DMS53 treated with DMSO at 0.1 percent for 48 hours (cell line): ENCODE results near the gene STARD8.
"Not testable (repeated sequence)": the region's sequence is repeated elsewhere in the genome, so short reads cannot be mapped to it uniquely, and the experiment has no call there.

Experiments used
- DNase-seq: peaks from one replicate; lab custom pipeline; 2025; ENCODE audit not compliant: unreplicated experiment; lab: John Stamatoyannopoulos, UW

Gene STARD8, protein sequence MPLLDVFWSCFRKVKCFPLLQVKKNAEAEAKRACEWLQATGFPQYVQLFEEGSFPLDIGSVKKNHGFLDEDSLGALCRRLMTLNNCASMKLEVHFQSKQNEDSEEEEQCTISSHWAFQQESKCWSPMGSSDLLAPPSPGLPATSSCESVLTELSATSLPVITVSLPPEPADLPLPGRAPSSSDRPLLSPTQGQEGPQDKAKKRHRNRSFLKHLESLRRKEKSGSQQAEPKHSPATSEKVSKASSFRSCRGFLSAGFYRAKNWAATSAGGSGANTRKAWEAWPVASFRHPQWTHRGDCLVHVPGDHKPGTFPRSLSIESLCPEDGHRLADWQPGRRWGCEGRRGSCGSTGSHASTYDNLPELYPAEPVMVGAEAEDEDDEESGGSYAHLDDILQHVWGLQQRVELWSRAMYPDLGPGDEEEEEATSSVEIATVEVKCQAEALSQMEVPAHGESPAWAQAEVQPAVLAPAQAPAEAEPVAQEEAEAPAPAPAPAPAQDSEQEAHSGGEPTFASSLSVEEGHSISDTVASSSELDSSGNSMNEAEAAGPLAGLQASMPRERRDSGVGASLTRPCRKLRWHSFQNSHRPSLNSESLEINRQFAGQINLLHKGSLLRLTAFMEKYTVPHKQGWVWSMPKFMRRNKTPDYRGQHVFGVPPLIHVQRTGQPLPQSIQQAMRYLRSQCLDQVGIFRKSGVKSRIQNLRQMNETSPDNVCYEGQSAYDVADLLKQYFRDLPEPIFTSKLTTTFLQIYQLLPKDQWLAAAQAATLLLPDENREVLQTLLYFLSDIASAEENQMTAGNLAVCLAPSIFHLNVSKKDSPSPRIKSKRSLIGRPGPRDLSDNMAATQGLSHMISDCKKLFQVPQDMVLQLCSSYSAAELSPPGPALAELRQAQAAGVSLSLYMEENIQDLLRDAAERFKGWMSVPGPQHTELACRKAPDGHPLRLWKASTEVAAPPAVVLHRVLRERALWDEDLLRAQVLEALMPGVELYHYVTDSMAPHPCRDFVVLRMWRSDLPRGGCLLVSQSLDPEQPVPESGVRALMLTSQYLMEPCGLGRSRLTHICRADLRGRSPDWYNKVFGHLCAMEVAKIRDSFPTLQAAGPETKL

DNA sequence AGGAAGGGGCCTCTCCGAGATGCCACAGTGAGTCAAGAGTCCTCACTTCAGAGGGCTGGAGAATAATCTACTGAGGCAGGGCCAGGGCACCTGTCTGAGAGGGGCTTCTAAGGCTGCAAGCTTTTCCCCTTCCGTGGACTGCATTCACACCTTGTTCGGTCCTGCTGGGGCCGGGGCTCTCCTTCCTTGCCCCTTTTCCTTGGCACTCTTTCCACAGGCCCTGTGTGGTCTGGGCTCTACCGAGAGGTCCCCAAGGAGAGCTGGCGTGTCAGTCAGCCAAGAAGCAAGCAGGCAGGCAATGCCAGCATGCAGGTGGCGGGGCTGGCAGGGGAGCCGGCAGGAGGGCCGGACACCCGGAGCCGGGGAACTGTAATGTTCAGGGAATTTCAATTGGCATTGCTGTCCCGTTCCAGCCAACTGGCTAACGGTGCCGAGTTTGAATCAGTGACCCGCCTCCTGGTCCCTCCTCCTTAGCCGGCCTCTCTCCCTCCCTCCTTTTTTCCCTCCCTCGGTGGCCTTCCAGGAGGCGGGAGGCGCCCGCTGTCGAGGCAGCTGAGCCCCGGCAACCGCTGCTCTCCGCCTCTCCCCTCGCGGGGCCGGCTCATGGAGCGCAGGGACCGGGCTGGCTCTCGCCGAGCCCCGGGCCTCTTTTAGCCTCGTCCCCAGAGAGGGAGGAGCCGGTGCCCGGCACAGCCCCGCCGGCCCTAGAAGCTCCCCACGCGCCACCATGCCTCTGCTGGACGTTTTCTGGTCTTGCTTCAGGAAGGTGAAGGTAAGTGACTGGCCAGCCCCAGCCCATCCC lies at the start of gene STARD8:
Gene STARD8, plus strand, starts transcription at position 511 of the 802 bp plus-strand sequence. Its CDS starts 217 bp downstream, at position 728.
- DNase-seq, result peak; percentile 48

DNA sequence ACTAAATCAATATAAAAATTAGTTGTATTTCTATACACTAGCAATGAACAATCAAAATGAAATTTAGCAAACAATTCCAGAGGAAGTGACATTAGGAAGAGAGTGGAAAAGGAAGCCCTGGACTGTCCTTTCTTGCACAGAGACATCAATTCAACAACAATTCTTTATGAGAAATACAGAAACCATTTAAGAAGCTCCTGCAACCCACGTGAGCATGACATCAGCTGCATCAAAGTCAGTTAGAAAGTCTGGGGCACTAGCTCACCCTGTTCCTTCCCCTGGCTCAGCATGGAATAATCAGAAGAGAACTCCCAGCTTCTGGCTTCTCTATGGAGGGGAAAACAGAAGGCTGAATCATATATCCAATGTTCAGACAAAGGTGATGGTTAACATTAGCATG lies 48.6 kb upstream of the STARD8 start:
- DNase-seq, result no peak

DNA sequence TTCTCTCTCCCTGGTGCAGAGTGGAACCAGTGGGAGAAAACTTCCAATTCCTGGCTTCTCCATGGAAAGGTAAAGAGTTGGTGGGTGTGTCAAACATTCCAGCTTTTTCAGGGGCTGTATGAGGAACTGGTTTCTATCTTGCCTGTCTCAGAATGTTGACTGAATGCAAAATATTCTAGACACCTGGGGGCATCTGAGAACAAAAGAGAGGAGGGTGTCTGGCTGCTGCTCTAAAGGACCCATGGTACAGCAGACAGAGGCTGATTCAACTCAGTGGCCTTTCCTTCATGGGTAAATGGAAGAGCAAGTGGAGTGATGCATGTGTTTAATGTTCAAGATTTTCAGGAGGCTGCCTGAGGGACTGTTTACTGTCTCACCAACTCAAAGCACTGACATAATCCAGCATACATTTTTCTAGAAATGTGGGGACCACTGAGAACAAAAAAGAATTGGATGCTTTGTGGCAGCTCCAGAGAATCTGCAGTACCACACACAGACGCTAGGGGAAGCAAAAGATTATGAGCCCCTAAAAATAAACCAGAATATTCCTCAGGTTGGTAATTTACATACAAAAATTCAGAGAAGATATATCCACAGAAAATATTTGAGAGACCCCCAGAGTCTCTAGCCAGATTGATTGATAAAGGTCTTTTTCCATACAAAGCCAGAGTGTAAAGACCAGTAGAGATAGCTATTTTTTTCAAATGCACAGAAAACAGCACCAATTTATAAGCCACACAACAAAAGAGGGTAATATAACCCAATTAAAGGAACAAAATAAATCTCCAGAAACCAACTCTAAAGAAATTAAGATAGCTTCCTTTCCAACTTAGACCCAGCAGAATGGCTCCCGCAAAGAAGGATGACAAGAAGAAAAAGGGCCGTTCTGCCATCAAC lies 48.0 kb upstream of the STARD8 start:
- DNase-seq, result no peak

DNA sequence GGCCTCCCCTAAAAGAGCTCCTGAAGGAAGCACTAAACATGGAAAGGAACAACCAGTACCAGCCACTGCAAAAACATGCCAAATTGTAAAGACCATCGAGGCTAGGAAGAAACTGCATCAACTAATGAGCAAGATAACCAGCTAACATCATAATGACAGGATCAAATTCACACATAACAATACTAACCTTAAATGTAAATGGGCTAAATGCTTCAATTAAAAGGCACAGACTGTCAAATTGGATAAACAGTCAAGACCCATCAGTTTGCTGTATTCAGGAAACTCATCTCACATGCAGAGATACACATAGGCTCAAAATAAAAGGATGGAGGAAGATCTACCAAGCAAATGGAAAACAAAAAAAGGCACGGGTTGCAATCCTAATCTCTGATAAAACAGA lies 43.2 kb upstream of the STARD8 start:
- DNase-seq, result not testable (repeated sequence)

DNA sequence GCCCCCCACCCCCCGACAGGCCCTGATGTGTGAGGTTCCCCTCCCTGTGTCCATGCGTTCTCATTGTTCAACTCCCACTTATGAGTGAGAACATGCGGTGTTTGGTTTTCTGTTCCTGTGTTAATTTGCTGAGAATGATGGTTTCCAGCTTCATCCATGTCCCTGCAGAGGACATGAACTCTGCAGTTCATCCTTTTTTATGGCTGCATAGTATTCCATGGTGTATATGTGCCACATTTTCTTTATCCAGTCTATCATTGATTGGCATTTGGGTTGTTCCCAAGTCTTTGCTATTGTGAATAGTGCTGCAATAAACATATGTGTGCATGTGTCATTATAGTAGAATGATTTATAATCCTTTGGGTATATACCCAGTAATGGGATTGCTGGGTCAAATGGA lies 32.7 kb upstream of the STARD8 start:
- not testable (repeated sequence) for DNase-seq

DNA sequence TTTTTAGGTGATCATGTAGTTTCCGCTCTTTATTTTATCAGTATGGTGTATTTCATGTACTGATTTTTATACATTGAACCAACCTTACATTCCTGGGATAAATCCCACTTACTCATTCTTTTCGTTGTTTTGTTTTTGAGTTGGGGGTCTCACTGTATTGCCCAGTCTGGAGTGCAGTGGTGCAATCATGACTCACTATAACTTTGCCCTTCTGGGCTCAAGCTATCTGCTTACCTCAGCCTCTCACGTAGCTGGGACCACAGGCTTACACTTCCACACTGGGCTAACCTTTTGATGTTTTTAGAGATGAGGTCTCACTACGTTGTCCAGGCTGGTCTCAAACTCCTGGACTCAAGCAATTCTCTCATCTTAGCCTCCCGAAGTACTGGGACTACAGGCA lies 19.5 kb upstream of the STARD8 start:
- no peak for DNase-seq

DNA sequence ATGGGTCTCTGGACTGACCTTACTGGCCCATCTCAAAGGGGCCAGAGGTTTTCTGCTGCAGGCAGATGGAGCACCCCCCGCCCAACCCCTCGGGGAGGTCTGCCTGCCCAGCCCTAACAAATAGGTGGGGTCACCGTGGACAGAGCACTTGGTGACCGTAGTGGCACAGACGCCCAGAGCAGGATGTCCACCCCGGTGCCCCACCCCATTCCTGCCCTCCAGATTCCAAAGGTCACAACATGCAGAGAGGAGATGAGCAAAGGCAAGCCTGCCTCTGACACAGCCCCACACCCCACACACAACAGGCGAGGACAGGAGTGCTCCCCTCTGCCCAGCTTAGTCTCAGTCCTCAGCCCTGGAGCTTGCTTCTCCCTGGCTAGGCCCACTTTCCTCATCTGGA lies 17.5 kb upstream of the STARD8 start:
- DNase-seq, result not testable (repeated sequence)

DNA sequence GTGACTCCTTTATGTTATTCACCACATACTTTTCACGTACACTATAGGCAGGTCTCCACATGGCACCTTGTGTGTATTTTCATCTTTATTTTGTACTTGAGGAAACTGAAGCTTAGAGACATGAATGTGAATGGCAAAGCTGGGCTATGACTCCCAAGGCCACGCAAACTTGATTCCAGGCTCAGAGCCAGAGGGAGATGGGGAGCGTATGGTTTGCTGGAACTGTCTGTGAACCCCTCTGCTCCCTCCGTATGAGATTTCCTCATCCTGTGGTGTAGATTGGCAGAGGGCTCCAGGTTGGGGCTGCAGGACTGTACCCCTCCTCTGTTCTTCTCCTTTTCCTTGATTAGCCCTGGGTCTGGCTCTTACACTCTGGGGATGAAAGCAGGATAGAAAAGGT lies 16.1 kb upstream of the STARD8 start:
- no peak for DNase-seq

DNA sequence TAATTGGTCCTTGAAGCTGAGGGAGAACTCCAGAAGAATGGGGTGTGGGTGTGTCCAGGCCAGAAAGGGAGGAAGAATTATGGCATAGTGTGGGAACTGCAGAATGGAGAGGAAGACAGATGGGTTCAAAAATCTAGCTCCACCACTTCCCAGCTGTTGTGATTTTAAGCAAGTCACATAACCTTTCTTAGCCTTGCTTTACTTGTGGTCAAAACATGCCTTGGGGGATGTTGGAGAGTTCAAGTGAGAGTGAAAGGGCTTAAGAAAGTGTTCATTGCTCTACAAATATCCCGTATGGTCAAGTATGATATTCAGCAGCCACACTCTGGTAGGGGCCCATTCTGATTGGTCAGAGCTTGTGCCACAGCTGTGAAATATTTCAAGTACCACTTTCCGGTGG lies 15.0 kb upstream of the STARD8 start:
- no peak for DNase-seq

DNA sequence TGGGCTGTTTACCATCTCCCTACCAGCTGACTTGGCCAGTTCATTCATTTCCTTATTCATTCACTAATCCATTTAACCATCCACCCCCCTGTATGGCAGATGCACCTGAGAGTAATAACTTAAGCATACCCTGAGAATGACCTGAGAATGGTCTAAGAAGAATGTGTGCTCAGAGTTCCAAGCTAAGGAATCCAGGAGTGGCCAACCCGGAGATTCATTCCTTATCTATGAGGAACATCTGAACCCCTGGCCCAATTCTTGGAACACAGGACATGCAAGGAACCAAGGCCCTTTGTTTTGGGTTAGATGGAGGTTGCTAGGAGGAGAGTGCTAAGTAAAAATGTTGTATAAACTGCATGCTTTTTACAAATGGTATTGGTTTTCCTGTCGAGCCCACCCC lies 13.5 kb upstream of the STARD8 start:
- no peak for DNase-seq

DNA sequence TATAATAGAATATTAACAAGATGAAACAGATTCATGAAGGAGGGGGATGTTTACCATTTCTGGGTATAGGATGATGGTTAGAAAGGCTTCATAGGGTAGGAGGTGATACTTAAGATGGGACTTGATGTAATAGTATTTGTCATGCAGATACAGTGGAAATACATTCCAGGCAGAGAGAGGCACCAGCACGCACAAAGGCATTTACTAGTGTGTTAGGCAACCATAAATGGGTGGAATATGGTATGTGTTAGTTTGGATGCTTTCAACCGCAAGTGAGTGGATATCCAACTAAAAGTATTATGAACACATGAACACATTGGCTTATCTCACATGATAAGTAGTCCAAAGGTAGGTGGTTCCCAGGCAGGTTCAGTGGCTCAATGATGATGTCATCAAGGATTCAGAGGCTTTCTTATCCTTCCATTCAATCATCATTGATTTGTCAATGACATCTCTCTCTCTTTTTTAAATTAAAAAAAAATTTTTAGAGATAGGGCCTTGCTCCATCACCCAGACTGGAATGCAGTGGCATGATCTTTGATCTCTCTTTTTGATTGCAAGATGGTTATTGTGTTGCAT lies 12.7 kb upstream of the STARD8 start:
- DNase-seq, result no peak

DNA sequence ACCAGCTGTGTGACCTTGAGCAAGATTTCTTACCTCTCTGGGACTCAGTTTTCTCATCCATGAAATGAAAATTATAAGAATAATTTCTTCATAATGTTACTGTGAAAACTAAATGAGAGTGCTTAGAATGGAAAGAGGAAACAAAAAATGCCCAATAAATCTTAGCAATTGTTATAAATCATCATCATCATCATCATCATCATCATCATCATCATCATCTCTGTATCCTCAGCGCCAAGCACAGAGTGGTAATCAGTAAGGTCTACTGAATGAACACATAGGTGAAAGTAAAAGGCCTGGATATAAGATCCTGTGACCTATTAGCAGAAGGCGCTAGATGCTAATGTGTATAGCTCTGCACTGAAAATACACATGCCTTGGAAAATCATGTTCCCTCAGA lies 6.8 kb upstream of the STARD8 start:
- DNase-seq, result no peak

DNA sequence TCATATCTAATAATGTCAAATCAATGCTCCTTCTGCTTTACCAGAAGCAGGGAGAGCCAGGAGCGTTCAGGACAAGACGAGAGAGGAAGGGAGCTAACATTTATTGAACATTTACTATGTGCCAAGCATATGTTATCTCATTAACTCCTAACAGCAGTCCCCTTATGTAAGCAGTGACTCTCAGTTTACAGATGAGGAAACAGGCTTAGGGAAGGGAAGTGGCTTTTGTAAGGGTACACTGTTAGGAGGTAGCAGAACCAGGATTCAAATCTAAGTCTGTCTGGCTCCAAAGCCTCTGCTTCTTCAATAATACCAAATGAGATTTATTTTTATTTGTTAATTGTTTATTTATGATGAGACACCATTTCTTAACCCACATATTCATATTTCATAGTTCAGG lies 2.6 kb upstream of the STARD8 start:
- no peak for DNase-seq

DNA sequence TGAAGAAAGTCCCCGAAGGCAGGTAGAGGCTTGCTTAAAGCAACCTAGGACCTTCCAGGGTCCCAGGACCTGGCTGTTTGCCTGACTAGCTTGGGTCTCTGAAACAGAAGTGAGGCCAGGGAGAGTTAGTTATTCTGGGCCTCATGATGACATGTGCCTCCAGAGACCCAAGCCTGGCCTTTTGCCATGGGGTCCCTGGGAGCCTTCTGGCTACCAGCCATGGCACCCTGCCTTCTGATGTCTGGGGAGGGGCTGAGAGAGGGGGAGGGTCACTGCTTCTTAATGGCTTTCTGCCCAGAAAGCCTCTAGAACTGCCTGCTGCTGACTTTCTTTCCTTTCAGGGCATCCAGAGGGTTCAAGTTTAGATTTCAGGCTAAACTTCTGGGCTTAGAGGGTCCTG lies 1.0 kb upstream of the STARD8 start:
- no peak for DNase-seq

DNA sequence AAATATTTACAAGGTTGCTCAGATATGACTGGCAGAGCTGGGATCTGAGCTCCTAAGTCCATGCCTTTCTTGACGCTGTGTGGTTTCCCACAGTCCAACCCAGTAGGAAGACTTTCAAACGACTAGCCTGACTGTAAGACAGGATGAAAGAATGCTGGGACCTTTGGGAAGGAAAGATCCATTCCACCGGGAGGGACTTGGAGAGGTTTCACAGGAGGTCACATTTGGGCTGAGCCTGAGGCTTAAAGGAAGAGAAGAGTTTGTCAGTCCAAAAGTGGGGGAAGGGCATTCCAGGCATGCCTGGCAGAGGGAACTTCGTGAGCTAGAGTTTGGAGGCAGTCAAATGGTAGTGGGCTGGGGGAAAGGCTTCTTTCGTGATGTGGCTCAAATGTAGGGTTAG lies 1.5 kb downstream of the STARD8 start:
- DNase-seq, result no peak

DNA sequence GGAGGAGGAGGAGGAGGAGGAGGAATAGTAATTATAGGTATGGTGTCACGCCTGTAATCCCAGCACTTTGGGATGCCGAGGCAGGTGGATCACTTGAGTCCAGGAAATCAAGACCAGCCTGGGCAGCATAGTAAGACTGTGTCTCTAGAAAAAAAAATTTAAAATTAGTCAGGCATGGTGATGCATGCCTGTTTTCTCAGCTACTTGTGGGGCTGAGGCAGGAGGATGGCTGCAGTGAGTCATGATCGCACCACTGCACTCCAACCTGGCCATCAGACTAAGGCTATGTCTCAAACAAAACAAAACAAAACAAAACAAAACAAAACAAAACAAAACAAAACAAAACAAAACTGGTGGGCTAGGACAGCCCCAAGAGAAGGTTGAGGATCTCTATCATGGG lies 3.0 kb downstream of the STARD8 start:
- no peak for DNase-seq

DNA sequence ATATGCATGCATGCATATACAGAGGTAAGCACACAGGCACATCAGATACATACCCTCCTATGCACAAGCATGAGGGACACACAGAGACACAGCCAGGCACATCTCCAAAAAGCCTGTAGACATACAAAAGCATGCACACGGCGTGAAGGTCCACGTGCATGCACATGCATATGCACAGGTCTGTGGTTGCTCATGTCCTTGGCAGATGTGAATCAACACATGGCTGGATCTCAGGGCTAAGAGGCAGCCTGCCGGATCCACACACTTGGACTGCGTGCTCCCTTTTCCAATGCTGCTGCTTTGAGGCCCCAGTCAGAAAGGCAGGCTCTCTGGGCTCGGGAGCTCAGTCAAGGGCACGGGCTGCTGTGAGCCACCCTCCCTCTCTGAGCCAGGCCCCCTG lies 3.6 kb downstream of the STARD8 start:
- no peak for DNase-seq

DNA sequence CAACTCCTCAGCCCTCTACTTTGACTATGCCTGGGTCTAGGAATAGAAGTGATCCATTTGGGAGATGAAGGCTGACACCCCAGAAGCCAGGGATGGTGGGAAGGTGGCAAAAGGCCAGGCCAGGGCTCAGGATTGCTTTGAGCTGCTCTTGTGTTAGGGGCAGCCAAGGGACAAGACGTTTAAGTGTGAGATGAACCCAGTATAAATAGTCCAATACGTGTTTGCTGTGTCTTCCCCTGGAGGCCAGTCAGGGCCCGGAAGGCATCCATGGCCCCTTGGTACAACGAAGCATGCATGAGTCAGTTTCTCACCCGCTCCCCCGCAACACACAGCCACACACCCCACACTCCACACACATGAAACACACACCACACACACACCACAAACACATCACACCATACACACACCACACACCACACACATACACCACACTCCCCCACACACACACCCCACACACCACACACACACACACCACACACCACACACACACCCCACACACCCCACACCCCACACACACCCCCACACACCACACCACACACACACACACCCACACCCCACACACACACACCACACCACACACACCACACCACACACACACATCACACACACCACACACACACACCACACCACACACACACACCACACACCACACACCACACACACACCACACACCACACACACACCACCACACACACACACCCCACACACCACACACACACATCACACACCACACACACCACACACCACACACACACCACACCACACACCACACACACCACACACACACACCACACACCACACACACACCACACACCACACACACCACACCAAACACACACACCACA lies 5.1 kb downstream of the STARD8 start:
- no peak for DNase-seq

DNA sequence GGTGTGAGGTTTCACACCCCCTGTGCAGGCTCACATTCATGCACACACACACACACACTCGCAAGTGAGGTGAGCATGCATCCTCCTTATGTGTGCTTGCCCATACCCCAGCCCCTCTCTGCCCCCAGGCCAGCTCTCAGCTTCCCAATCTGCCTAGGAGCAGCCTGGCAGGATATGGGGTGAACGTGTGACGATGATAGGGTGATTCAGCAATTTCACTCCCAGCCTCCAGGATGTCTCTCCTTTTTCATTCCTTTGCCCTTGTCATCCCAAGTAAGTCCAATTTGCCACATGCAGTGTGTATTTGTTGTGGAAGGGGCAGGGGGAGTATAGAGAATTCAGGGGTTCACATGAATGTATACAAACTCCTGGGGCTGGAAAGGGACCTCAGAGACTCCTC lies 7.2 kb downstream of the STARD8 start:
- no peak for DNase-seq
